ENCODE measurements around the gene FKBP10.
"Not testable (repeated sequence)": the region's sequence is repeated elsewhere in the genome, so short reads cannot be mapped to it uniquely, and the experiment has no call there.

Gene FKBP10

DNA sequence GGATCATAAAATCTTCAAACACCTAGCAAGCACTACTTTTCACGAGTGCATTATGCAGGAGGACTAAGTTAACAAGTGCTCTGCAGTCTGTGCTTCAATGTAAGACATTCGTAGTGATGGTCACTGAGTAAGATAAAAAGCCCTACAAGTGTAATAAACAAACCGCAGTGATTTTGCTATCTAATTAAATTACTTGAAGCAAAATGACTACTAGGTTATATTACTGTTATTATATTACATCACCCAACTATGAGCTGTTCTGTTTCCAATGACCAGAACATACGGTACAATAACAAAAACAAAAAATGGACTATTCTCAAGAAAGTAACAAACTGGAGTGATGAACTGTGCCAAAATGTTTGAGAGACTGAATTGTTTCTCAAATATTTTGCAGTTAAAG, 36.0 kb downstream of the FKBP10 start:
- no peak for DNase-seq
- Histone ChIP-seq H3K4ac (ENCODE audit: low read depth in 1 of 2, low read length in 2 of 2) (no peak overlapping the region), H3K4me1 (ENCODE audit: control insufficient read depth, insufficient read depth, low read depth, low read length) (no peaks in the 10 kb centered on the region), H3K23ac (ENCODE audit: low read length in 2 of 2) (no peak overlapping the region), H4K8ac (ENCODE audit: low read length) (no peak overlapping the region), H3K9me3 (ENCODE audit: control insufficient read depth, low read length) (no peaks in the 10 kb centered on the region), H3K79me1 (replicated peaks; ENCODE audit: low read length, poor library complexity, severe bottlenecking) (peaks cover 26% of the 10 kb centered on the region), H3K27ac (ENCODE audit: low read length, poor library complexity, severe bottlenecking) (no peak overlapping the region), H3K36me3 (ENCODE audit: control insufficient read depth in 1 of 2, insufficient read depth in 2 of 2, low read depth in 1 of 2, low read length in 2 of 2) (peaks cover 13% of the 10 kb centered on the region in 2 experiments), H2BK15ac (ENCODE audit: low read depth, poor library complexity, severe bottlenecking) (no peak overlapping the region), H2BK120ac (ENCODE audit: low read depth, low read length) (no peak overlapping the region), H3K14ac (ENCODE audit: low read length in 2 of 2) (no peak overlapping the region), H2AK5ac (ENCODE audit: low read length, severe bottlenecking) (no peak overlapping the region), H2BK5ac (ENCODE audit: low read depth, low read length, poor library complexity, severe bottlenecking) (no peak overlapping the region), H3K18ac (ENCODE audit: low read depth in 1 of 2, low read length in 2 of 2) (no peak overlapping the region), H3K27me3 (ENCODE audit: control insufficient read depth in 1 of 2, insufficient read depth in 1 of 2, low read length in 2 of 2) (no peaks in the 10 kb centered on the region), H3K9ac (ENCODE audit: low read length) (peak overlapping the region; percentile 35), H3K4me3 (ENCODE audit: insufficient read depth in 1 of 2, low read depth in 1 of 2, low read length in 2 of 2) (no peak overlapping the region), H2BK12ac (ENCODE audit: low read length in 2 of 2) (no peak overlapping the region), H2AFZ (ENCODE audit: low read depth, low read length) (no peak overlapping the region), H3K4me2 (ENCODE audit: low read length, poor library complexity, severe bottlenecking) (no peak overlapping the region), H4K91ac (ENCODE audit: low read length) (no peak overlapping the region)
- 100% methylated on average over 1 of the region's 4 CpGs for WGBS

DNA sequence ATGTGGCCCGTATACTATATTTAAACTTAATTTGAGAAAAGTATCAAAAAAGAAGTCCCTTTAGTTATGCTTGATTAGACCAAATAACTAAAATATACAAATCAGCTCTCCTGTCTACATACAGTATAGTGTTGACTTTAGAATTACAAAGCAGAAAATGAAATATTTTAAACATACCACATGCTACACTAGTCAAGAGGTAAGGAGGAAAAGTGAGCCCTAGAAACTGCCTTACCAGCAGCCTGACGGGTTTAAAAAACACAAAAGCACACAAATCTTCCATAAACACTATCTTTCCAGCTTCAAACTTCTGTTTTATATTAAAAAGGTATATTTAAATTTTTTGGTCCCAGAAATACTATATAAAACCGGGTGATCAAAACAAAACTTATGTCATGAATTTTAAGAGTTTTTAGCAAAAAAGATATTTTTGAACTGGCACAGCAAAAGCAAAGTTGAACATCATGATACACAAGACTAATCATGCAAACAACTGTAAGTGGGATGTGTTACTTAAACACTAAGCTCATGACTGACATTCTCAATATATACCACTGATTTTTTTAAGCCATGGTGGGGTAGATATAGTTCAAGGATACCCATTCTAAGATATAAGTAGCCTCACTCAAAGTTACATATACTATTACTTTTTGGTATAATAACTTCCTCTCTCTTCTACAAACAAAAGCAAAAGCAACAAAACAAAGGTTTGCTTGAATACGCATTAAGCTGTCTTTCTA, 36.6 kb downstream of the FKBP10 start:
- no peak overlapping the region for H3K4me3 ChIP-seq (ENCODE audit: insufficient read depth in 1 of 2, low read depth in 1 of 2, low read length in 2 of 2)
- no peaks in the 10 kb centered on the region for H3K9me3 ChIP-seq (ENCODE audit: control insufficient read depth, low read length)
- H3K36me3 ChIP-seq (ENCODE audit: control insufficient read depth in 1 of 2, insufficient read depth in 2 of 2, low read depth in 1 of 2, low read length in 2 of 2) = peaks cover 16 to 20% of the 10 kb centered on the region in 2 experiments
- H3K4ac ChIP-seq (ENCODE audit: low read depth in 1 of 2, low read length in 2 of 2) = no peak overlapping the region
- H3K23ac ChIP-seq (ENCODE audit: low read length in 2 of 2) = no peak overlapping the region
- DNase-seq = no peak
- no peaks in the 10 kb centered on the region for H3K4me1 ChIP-seq (ENCODE audit: control insufficient read depth, insufficient read depth, low read depth, low read length)
- no peak overlapping the region for H2BK120ac ChIP-seq (ENCODE audit: low read depth, low read length)
- no peak overlapping the region for H3K18ac ChIP-seq (ENCODE audit: low read depth in 1 of 2, low read length in 2 of 2)
- no peak overlapping the region for H3K14ac ChIP-seq (ENCODE audit: low read length in 2 of 2)
- no peak overlapping the region for H2BK12ac ChIP-seq (ENCODE audit: low read length in 2 of 2)
- no peak overlapping the region for H2AK5ac ChIP-seq (ENCODE audit: low read length, severe bottlenecking)
- no peak overlapping the region for H3K4me2 ChIP-seq (ENCODE audit: low read length, poor library complexity, severe bottlenecking)
- no peak overlapping the region for H4K91ac ChIP-seq (ENCODE audit: low read length)
- H3K27me3 ChIP-seq (ENCODE audit: control insufficient read depth in 1 of 2, insufficient read depth in 1 of 2, low read length in 2 of 2) = no peaks in the 10 kb centered on the region
- H2AFZ ChIP-seq (ENCODE audit: low read depth, low read length) = no peak overlapping the region
- H2BK15ac ChIP-seq (ENCODE audit: low read depth, poor library complexity, severe bottlenecking) = no peak overlapping the region
- WGBS = 94% methylated on average over 1 of the region's 4 CpGs
- H3K9ac ChIP-seq (ENCODE audit: low read length) = peak overlapping the region; percentile 35
- H3K79me1 ChIP-seq (replicated peaks; ENCODE audit: low read length, poor library complexity, severe bottlenecking) = peaks cover 30% of the 10 kb centered on the region
- no peak overlapping the region for H2BK5ac ChIP-seq (ENCODE audit: low read depth, low read length, poor library complexity, severe bottlenecking)
- no peak overlapping the region for H4K8ac ChIP-seq (ENCODE audit: low read length)
- H3K27ac ChIP-seq (ENCODE audit: low read length, poor library complexity, severe bottlenecking) = no peak overlapping the region

DNA sequence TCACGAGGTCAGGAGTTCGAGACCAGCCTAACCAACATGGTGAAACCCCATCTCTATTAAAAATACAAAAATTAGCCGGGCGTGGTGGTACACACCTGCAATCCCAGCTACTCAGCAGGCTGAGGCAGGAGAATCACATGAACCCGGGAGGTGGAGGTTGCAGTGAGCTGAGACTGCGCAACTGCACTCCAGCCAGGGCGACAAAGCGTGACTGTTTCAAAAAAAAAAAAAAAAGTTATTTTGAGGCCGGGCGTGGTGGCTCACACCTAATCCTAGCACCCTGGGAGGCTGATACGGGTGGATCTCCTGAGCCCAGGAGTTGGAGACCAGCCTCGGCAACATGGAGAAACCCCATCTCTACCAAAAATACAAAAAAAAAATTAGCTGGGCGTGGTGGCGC, 38.6 kb downstream of the FKBP10 start:
- not testable (repeated sequence) for H3K4ac ChIP-seq (ENCODE audit: low read depth in 1 of 2, low read length in 2 of 2)
- WGBS = 98% methylated on average over 13 of the region's 14 CpGs

DNA sequence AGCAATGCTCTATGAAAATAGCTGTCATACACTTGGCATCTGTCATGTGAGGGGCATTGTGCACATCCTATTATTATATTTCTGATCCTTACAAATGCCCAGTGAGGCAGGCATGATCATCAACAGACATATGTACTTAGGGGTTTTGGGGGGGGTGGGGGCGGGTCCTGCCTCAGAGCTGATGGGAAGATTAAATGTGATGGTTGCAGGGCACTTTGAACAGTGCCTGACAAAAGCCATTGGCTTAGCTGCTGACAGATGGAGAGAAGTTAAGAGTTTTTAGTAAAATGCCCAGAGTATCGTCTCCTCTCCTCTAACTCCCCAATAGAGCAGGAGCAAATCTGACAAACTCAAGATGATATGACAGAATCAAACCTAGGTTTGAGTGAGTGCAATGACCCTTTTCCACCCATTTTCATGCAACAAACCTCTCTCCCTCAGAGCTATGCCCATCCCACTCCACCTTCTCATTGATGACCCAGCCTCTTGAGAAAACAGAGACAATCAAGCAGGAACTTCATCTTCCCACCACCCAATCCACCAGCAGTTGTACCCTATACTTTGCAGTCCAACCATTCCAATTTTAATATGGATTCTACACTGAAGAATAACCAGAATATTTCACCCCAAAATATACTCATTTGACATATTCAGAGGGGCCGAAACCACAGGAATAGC, 47.6 kb downstream of the FKBP10 start:
- Histone ChIP-seq H3K27ac (ENCODE audit: low read length, poor library complexity, severe bottlenecking) (no peak overlapping the region), H2AFZ (ENCODE audit: low read depth, low read length) (no peak overlapping the region), H3K4me2 (ENCODE audit: low read length, poor library complexity, severe bottlenecking) (no peak overlapping the region), H3K4me1 (ENCODE audit: control insufficient read depth, insufficient read depth, low read depth, low read length) (peaks cover 8% of the 10 kb centered on the region), H3K18ac (ENCODE audit: low read depth in 1 of 2, low read length in 2 of 2) (no peak overlapping the region), H3K4me3 (ENCODE audit: insufficient read depth in 1 of 2, low read depth in 1 of 2, low read length in 2 of 2) (no peak overlapping the region), H2BK12ac (ENCODE audit: low read length in 2 of 2) (no peak overlapping the region), H3K79me1 (replicated peaks; ENCODE audit: low read length, poor library complexity, severe bottlenecking) (peaks cover 21% of the 10 kb centered on the region), H2BK120ac (ENCODE audit: low read depth, low read length) (no peak overlapping the region), H3K4ac (ENCODE audit: low read depth in 1 of 2, low read length in 2 of 2) (no peak overlapping the region), H2BK5ac (ENCODE audit: low read depth, low read length, poor library complexity, severe bottlenecking) (no peak overlapping the region), H3K36me3 (ENCODE audit: control insufficient read depth in 1 of 2, insufficient read depth in 2 of 2, low read depth in 1 of 2, low read length in 2 of 2) (no peaks in the 10 kb centered on the region), H3K9ac (ENCODE audit: low read length) (no peak overlapping the region), H3K9me3 (ENCODE audit: control insufficient read depth, low read length) (no peaks in the 10 kb centered on the region), H2BK15ac (ENCODE audit: low read depth, poor library complexity, severe bottlenecking) (no peak overlapping the region), H2AK5ac (ENCODE audit: low read length, severe bottlenecking) (no peak overlapping the region), H3K23ac (ENCODE audit: low read length in 2 of 2) (no peak overlapping the region), H3K27me3 (ENCODE audit: control insufficient read depth in 1 of 2, insufficient read depth in 1 of 2, low read length in 2 of 2) (no peaks in the 10 kb centered on the region), H4K8ac (ENCODE audit: low read length) (no peak overlapping the region), H4K91ac (ENCODE audit: low read length) (no peak overlapping the region), H3K14ac (ENCODE audit: low read length in 2 of 2) (no peak overlapping the region)
- 81% methylated on average over 3 of the region's 3 CpGs for WGBS
- DNase-seq = no peak

More for the DNA sequence above, 38.6 kb downstream of the FKBP10 start:
- H3K4me3 ChIP-seq (ENCODE audit: insufficient read depth in 1 of 2, low read depth in 1 of 2, low read length in 2 of 2); H2BK5ac ChIP-seq (ENCODE audit: low read depth, low read length, poor library complexity, severe bottlenecking); H3K18ac ChIP-seq (ENCODE audit: low read depth in 1 of 2, low read length in 2 of 2); H3K9me3 ChIP-seq (ENCODE audit: control insufficient read depth, low read length); H3K27ac ChIP-seq (ENCODE audit: low read length, poor library complexity, severe bottlenecking); H3K4me2 ChIP-seq (ENCODE audit: low read length, poor library complexity, severe bottlenecking); H2AK5ac ChIP-seq (ENCODE audit: low read length, severe bottlenecking); DNase-seq; H4K91ac ChIP-seq (ENCODE audit: low read length); H3K23ac ChIP-seq (ENCODE audit: low read length in 2 of 2); H2BK15ac ChIP-seq (ENCODE audit: low read depth, poor library complexity, severe bottlenecking); H4K8ac ChIP-seq (ENCODE audit: low read length); H2BK12ac ChIP-seq (ENCODE audit: low read length in 2 of 2); H3K27me3 ChIP-seq (ENCODE audit: control insufficient read depth in 1 of 2, insufficient read depth in 1 of 2, low read length in 2 of 2); H3K14ac ChIP-seq (ENCODE audit: low read length in 2 of 2); H2BK120ac ChIP-seq (ENCODE audit: low read depth, low read length); H2AFZ ChIP-seq (ENCODE audit: low read depth, low read length); H3K9ac ChIP-seq (ENCODE audit: low read length); H3K4me1 ChIP-seq (ENCODE audit: control insufficient read depth, insufficient read depth, low read depth, low read length): not testable (repeated sequence)
- H3K36me3 ChIP-seq (ENCODE audit: control insufficient read depth in 1 of 2, insufficient read depth in 2 of 2, low read depth in 1 of 2, low read length in 2 of 2) = peaks cover 16 to 26% of the 10 kb centered on the region in 2 experiments
- peaks cover 35% of the 10 kb centered on the region for H3K79me1 ChIP-seq (replicated peaks; ENCODE audit: low read length, poor library complexity, severe bottlenecking)
